SU-DHL-6 (cell line): ENCODE data around the gene KDM2A.

Experiments used
- EZH2phosphoT487 ChIP-seq: fragments of 200-600 bp; sonication (generic), shearing (Covaris generic); conservative IDR thresholded peaks from 2 replicates; pipeline ENCODE4 v1.6.1; 2018; ENCODE audit warnings: mild to moderate bottlenecking, antibody characterized with exemption, low read length, moderate library complexity, mixed read lengths
- TF ChIP-seq, protein P1 (sequence below): fragments of 200-600 bp; sonication (generic); IDR thresholded peaks from one replicate; pipeline ENCODE4 v1.5.1; 2017; ENCODE audit warnings: antibody characterized with exemption, mild to moderate bottlenecking, low read length, moderate library complexity; ENCODE audit not compliant: insufficient read depth, poor library complexity, severe bottlenecking

- TF ChIP-seq, protein P1, sequence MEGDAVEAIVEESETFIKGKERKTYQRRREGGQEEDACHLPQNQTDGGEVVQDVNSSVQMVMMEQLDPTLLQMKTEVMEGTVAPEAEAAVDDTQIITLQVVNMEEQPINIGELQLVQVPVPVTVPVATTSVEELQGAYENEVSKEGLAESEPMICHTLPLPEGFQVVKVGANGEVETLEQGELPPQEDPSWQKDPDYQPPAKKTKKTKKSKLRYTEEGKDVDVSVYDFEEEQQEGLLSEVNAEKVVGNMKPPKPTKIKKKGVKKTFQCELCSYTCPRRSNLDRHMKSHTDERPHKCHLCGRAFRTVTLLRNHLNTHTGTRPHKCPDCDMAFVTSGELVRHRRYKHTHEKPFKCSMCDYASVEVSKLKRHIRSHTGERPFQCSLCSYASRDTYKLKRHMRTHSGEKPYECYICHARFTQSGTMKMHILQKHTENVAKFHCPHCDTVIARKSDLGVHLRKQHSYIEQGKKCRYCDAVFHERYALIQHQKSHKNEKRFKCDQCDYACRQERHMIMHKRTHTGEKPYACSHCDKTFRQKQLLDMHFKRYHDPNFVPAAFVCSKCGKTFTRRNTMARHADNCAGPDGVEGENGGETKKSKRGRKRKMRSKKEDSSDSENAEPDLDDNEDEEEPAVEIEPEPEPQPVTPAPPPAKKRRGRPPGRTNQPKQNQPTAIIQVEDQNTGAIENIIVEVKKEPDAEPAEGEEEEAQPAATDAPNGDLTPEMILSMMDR: no peak
- TF ChIP-seq EZH2phosphoT487: no peak
These were observed 118.5 kb downstream of the KDM2A start for GRCh38 chr11:67237574-67237973.
